C4-2B (cell line): ENCODE results near the gene STAT6.

Experiments used
- CTCF ChIP-seq: fragments of 450-650 bp; conservative IDR thresholded peaks from 2 replicates; pipeline ENCODE4 v1.5.1; 2017; ENCODE audit warnings: mild to moderate bottlenecking
- ZFX ChIP-seq: fragments of 450-650 bp; IDR thresholded peaks from 2 replicates; pipeline ENCODE4 v1.6.1; 2017

GRCh38 chr12:57133013-57133569 lies 21.9 kb upstream of the STAT6 start:
- TF ChIP-seq CTCF (no peak), ZFX (no peak)
